UCSD-AML1 (cell line): Measurements from ENCODE around the gene GALNS.

ENCODE experiments used
- DNase-seq: peaks from one replicate; lab custom pipeline; 2025; ENCODE audit not compliant: unreplicated experiment; lab: John Stamatoyannopoulos, UW

Gene GALNS

GRCh38 chr16:88876942-88877526 is 20.3 kb upstream of the GALNS start:
- DNase-seq, result no peak

GRCh38 chr16:88875703-88876234 is 19.0 kb upstream of the GALNS start:
- DNase-seq, result no peak

GRCh38 chr16:88874938-88875599 is 18.3 kb upstream of the GALNS start:
- DNase-seq, result no peak

- DNase-seq, result no peak
Observed at GRCh38 chr16:88872650-88873331, 16.0 kb upstream of the GALNS start.

GRCh38 chr16:88871730-88872416 is 15.1 kb upstream of the GALNS start:
- no peak for DNase-seq

- no peak for DNase-seq
Observed at GRCh38 chr16:88871349-88871702, 14.6 kb upstream of the GALNS start.

- no peak for DNase-seq
Observed at GRCh38 chr16:88870608-88871348, 14.0 kb upstream of the GALNS start.

- no peak for DNase-seq
Observed at GRCh38 chr16:88869673-88869980, 12.9 kb upstream of the GALNS start.

GRCh38 chr16:88868974-88869672 is 12.4 kb upstream of the GALNS start:
- DNase-seq, result no peak

- DNase-seq, result no peak
Observed at GRCh38 chr16:88867581-88868246, 11.0 kb upstream of the GALNS start.

GRCh38 chr16:88866151-88866920 is 9.6 kb upstream of the GALNS start, which contains the start of gene PABPN1L:
Gene PABPN1L, minus strand, starts transcription at chr16:88866660. Its CDS starts 54 bp downstream, at chr16:88866606.
- no peak for DNase-seq

GRCh38 chr16:88865742-88866141 is 9.0 kb upstream of the GALNS start:
- no peak for DNase-seq

GRCh38 chr16:88865310-88865709 is 8.6 kb upstream of the GALNS start:
- no peak for DNase-seq

GRCh38 chr16:88864521-88864920 is 7.8 kb upstream of the GALNS start:
- no peak for DNase-seq

- DNase-seq, result no peak
Observed at GRCh38 chr16:88864099-88864498, 7.4 kb upstream of the GALNS start.

- DNase-seq, result no peak
Observed at GRCh38 chr16:88863426-88863825, 6.7 kb upstream of the GALNS start.

GRCh38 chr16:88862968-88863367 is 6.2 kb upstream of the GALNS start:
- no peak for DNase-seq

GRCh38 chr16:88861359-88861758 is 4.6 kb upstream of the GALNS start:
- no peak for DNase-seq
